SK-N-SH (cell line): ENCODE results near the gene FGF18. TPM values are rescaled to one million over a fixed set of nuclear protein-coding genes. Genes with fewer than 3 reads are reported as not detected.

Source experiments
- CTCF ChIA-PET: fragments of 300-600, 350-600 bp; formaldehyde crosslinking; extraction: SDS; loops from one replicate; lab custom pipeline; 2021; lab: Yijun Ruan, JAX
- POLR2A ChIA-PET: fragments of 350-600 bp; sonication (Branson Sonifier 250); formaldehyde crosslinking; extraction: SDS; loops from one replicate; lab custom pipeline; 2020; ENCODE audit warnings: antibody characterized with exemption, inconsistent platforms; lab: Yijun Ruan, JAX
- DNase-seq: peaks from one replicate; pipeline ENCODE4 v3.0.0; 2012
- H2AFZ ChIP-seq: fragments of 200-600 bp; sonication (generic); 2 replicates; pipeline ENCODE4 v1.8.1; 2016; ENCODE audit warnings: antibody characterized with exemption, mild to moderate bottlenecking, low read depth
- H3F3A ChIP-seq: fragments of 200-600 bp; sonication (generic); replicated peaks from 2 replicates; pipeline ENCODE3; 2016; ENCODE audit warnings: antibody characterized with exemption, mild to moderate bottlenecking; ENCODE audit not compliant: insufficient read depth
- H3K27ac ChIP-seq, 2 experiments: fragments of 200-500 bp in 1 of 2; fragments of 200-600 bp in 1 of 2; sonication (Bioruptor generic) in 1 of 2; sonication (generic), shearing (Covaris generic) in 1 of 2; 2 replicates each; pipeline versions ENCODE4 v1.5.1 to v1.6.1; 2014 to 2016; ENCODE audit warnings: low read depth in 2 of 2, inconsistent platforms in 1 of 2, low read length in 1 of 2, mild to moderate bottlenecking in 1 of 2, mixed read lengths in 1 of 2
- H3K27me3 ChIP-seq: fragments of 200-600 bp; sonication (generic), shearing (Covaris generic); 2 replicates; pipeline ENCODE4 v1.6.1; 2016; ENCODE audit warnings: mixed run types; ENCODE audit not compliant: insufficient read depth
- H3K36me3 ChIP-seq, 2 experiments: fragments of 200-500 bp in 1 of 2; fragments of 200-600 bp in 1 of 2; sonication (Bioruptor generic) in 1 of 2; sonication (generic) in 1 of 2; replicated peaks in 1 of 2; 2 replicates each; pipeline versions ENCODE3 to v1.5.1; 2014 to 2016; ENCODE audit warnings: low read length in 1 of 2, mild to moderate bottlenecking in 1 of 2; ENCODE audit not compliant: insufficient read depth in 2 of 2, control insufficient read depth in 1 of 2
- H3K4me1 ChIP-seq, 2 experiments: fragments of 200-500 bp in 1 of 2; fragments of 200-600 bp in 1 of 2; sonication (Bioruptor generic) in 1 of 2; sonication (generic), shearing (Covaris generic) in 1 of 2; 2 replicates each; pipeline versions ENCODE4 v1.5.1 to v1.6.1; 2014 to 2016; ENCODE audit warnings: low read depth in 1 of 2, low read length in 1 of 2, mixed run types in 1 of 2; ENCODE audit not compliant: insufficient read depth in 2 of 2, control insufficient read depth in 1 of 2
- H3K4me2 ChIP-seq: fragments of 200-600 bp; sonication (generic), shearing (Covaris generic); 2 replicates; pipeline ENCODE4 v1.6.1; 2017; ENCODE audit warnings: mixed run types
- H3K4me3 ChIP-seq, 2 experiments: fragments of 200-500 bp in 1 of 2; fragments of 200-600 bp in 1 of 2; sonication (Bioruptor generic) in 1 of 2; sonication (generic), shearing (Covaris generic) in 1 of 2; 2 replicates each; pipeline versions ENCODE4 v1.5.1 to v1.8.1; 2014 to 2016; ENCODE audit warnings: low read depth in 2 of 2, inconsistent platforms in 1 of 2, low read length in 1 of 2, mild to moderate bottlenecking in 1 of 2, mixed read lengths in 1 of 2, moderate library complexity in 1 of 2
- H3K79me2 ChIP-seq: fragments of 200-600 bp; sonication (generic); 2 replicates; pipeline ENCODE4 v1.8.1; 2017; ENCODE audit warnings: mild to moderate bottlenecking; ENCODE audit not compliant: insufficient read depth
- H3K9ac ChIP-seq: fragments of 200-600 bp; sonication (generic); 2 replicates; pipeline ENCODE4 v1.6.1; 2017; ENCODE audit warnings: mixed run types
- H3K9me2 ChIP-seq: fragments of 200-600 bp; sonication (generic); 2 replicates; pipeline ENCODE4 v1.6.1; 2017; ENCODE audit warnings: mixed run types
- H3K9me3 ChIP-seq: fragments of 200-600 bp; sonication (generic); 2 replicates; pipeline ENCODE4 v1.6.1; 2017; ENCODE audit warnings: mixed run types, mild to moderate bottlenecking, moderate library complexity
- H4K20me1 ChIP-seq: fragments of 200-600 bp; sonication (generic); 2 replicates; pipeline ENCODE4 v1.6.1; 2017; ENCODE audit warnings: mild to moderate bottlenecking, mixed run types; ENCODE audit not compliant: insufficient read depth
- FOXJ3 ChIP-seq: sonication (generic); formaldehyde crosslinking; IDR thresholded peaks from 2 replicates; pipeline ENCODE4 v1.5.1; 2020; ENCODE audit warnings: mild to moderate bottlenecking, missing genetic modification reagents
- FOXM1 ChIP-seq: IDR thresholded peaks from 2 replicates; pipeline ENCODE4 v1.4.0; 2012; ENCODE audit warnings: low read depth, mild to moderate bottlenecking
- GABPA ChIP-seq: IDR thresholded peaks from 2 replicates; pipeline ENCODE4 v1.4.0; 2012; ENCODE audit warnings: low read depth, mild to moderate bottlenecking
- GATA2 ChIP-seq: sonication (generic); formaldehyde crosslinking; IDR thresholded peaks from 2 replicates; pipeline ENCODE4 v1.5.0; 2020; ENCODE audit warnings: mild to moderate bottlenecking, missing genetic modification reagents
- JUND ChIP-seq: IDR thresholded peaks from 2 replicates; pipeline ENCODE4 v1.4.0; 2012
- MAX ChIP-seq: IDR thresholded peaks from 2 replicates; pipeline ENCODE4 v1.4.0; 2012; ENCODE audit warnings: low read depth
- MXI1 ChIP-seq: IDR thresholded peaks from 2 replicates; pipeline ENCODE4 v1.6.1; 2012; ENCODE audit warnings: mild to moderate bottlenecking, low read depth, low read length, improper control_type of control experiment
- PBX3 ChIP-seq: IDR thresholded peaks from 2 replicates; pipeline ENCODE4; 2012
- RCOR1 ChIP-seq: fragments of 150-350 bp; IDR thresholded peaks from 2 replicates; pipeline ENCODE4 v1.6.1; 2017; ENCODE audit warnings: antibody characterized with exemption, low read length
- SIN3A ChIP-seq: IDR thresholded peaks from 2 replicates; pipeline ENCODE4 v1.6.1; 2012; ENCODE audit warnings: low read depth, mild to moderate bottlenecking, low read length, moderate library complexity, borderline replicate concordance
- TCF12 ChIP-seq: IDR thresholded peaks from 2 replicates; pipeline ENCODE4 v1.4.0; 2012
- TEAD4 ChIP-seq: IDR thresholded peaks from 2 replicates; pipeline ENCODE4 v1.4.0; 2012; ENCODE audit warnings: mild to moderate bottlenecking, borderline replicate concordance; ENCODE audit not compliant: insufficient read depth
- WGBS: methylation state at CpG from one replicate; pipeline ENCODE4 v1.1.6; 2017; ENCODE audit warnings: low lambda C conversion rate; 5-methylcytosine and 5-hydroxymethylcytosine counted together
- polyA plus RNA-seq, 3 experiments: library from polyadenylated mRNA; depleted of rRNA; stranded (reverse); fragments of >200 nt; gene quantifications; 2 replicates each; pipeline ENCODE4 v1.2.3, GENCODE V29; 2012
- small RNA-seq, 7 experiments: library from RNA; depleted of rRNA; stranded (forward); fragments of <200 nt; gene quantifications; one replicate each; pipeline ENCODE3, GENCODE V24; 2012

The FGF18 gene
- polyA plus RNA-seq, 1 of the 3 experiments (the other 2 are of a cell fraction) = 0.89 TPM

GRCh38 chr5:171505473-171506043, 86.1 kb downstream of the FGF18 start:
- POLR2A ChIA-PET = no interaction called here
- no peaks in the 10 kb centered on the region for H3K4me1 ChIP-seq
- WGBS = 92% methylated on average over 7 of the region's 7 CpGs
- H3K4me3 ChIP-seq = no peak overlapping the region
- no peaks in the 10 kb centered on the region for H3K36me3 ChIP-seq
- no peak overlapping the region for H3K9ac ChIP-seq
- CTCF ChIA-PET = no interaction called here
- DNase-seq = no peak
- no peaks in the 10 kb centered on the region for H3K27me3 ChIP-seq
- H3K27ac ChIP-seq = no peak overlapping the region
- H4K20me1 ChIP-seq = no peaks in the 10 kb centered on the region
- H3K4me2 ChIP-seq = no peak overlapping the region
- H3K9me2 ChIP-seq = no peaks in the 10 kb centered on the region
- H3K79me2 ChIP-seq = no peaks in the 10 kb centered on the region
- TF ChIP-seq GATA2 (CRISPR knock-in tag) (no peak), RCOR1 (no peak), FOXJ3 (CRISPR knock-in tag) (no peak), FOXM1 (no peak), PBX3 (no peak), MAX (no peak), MXI1 (no peak)
- H3F3A ChIP-seq = no peaks in the 10 kb centered on the region
- no peak overlapping the region for H2AFZ ChIP-seq
- H3K9me3 ChIP-seq = no peaks in the 10 kb centered on the region

GRCh38 chr5:171506951-171507350, 87.5 kb downstream of the FGF18 start:
- Histone ChIP-seq H3K79me2 (no peaks in the 10 kb centered on the region), H3K4me1 (no peaks in the 10 kb centered on the region)
- CTCF ChIA-PET = interaction anchor here (1.3 kb wide), 1 partner anchor 10 kb away, joined by 3 read pairs; no protein-coding TSS in a partner anchor

More at GRCh38 chr5:171506951-171507350, 87.5 kb downstream of the FGF18 start:
- no peak overlapping the region for H2AFZ ChIP-seq
- no peak overlapping the region for H3K9ac ChIP-seq
- H3K4me2 ChIP-seq = no peak overlapping the region
- TF ChIP-seq FOXJ3 (CRISPR knock-in tag) (no peak), TCF12 (no peak), GABPA (no peak), SIN3A (no peak), FOXM1 (no peak), JUND (no peak), TEAD4 (no peak)
- TF ChIP-seq, all 33 proteins: peak for 0
- H4K20me1 ChIP-seq = no peaks in the 10 kb centered on the region
- no peak overlapping the region for H3K4me3 ChIP-seq
- H3K27me3 ChIP-seq = no peaks in the 10 kb centered on the region
- 68% methylated on average over 3 of the region's 3 CpGs for WGBS
- H3K36me3 ChIP-seq = no peaks in the 10 kb centered on the region
- H3K27ac ChIP-seq = no peak overlapping the region
- no peaks in the 10 kb centered on the region for H3K9me3 ChIP-seq
- no peaks in the 10 kb centered on the region for H3K9me2 ChIP-seq
- DNase-seq = no peak
- H3F3A ChIP-seq = no peaks in the 10 kb centered on the region
- POLR2A ChIA-PET = no interaction called here

Small RNA genes lying within 50 kb of the gene (small RNA-seq; reads per million reads assigned to genes)
- gene MIR3912 = 0 to 9.8 (median 7.6) reads per million in 7 experiments

Other genes starting within 250 kb of the FGF18 start
- 3.6 and 4.7 TPM in 2 replicates for gene TLX3, start 110.4 kb upstream of the FGF18 start, polyA plus RNA-seq (2012; rRNA removed)
- 601 and 4,764 TPM in 2 replicates for gene NPM1, start 31.8 kb upstream of the FGF18 start, polyA plus RNA-seq (2012; rRNA removed)